Activated T-cell treated with anti-CD3 and anti-CD28 coated beads, Interleukin-2, amount 50 U/mL, for 48 hours (primary cell): Measurements from ENCODE around the gene FBXL3.

Source experiments
- DNase-seq, 2 experiments: peaks; one replicate each; pipeline ENCODE4 v3.0.0-alpha.2; 2020

FBXL3 gene

DNA sequence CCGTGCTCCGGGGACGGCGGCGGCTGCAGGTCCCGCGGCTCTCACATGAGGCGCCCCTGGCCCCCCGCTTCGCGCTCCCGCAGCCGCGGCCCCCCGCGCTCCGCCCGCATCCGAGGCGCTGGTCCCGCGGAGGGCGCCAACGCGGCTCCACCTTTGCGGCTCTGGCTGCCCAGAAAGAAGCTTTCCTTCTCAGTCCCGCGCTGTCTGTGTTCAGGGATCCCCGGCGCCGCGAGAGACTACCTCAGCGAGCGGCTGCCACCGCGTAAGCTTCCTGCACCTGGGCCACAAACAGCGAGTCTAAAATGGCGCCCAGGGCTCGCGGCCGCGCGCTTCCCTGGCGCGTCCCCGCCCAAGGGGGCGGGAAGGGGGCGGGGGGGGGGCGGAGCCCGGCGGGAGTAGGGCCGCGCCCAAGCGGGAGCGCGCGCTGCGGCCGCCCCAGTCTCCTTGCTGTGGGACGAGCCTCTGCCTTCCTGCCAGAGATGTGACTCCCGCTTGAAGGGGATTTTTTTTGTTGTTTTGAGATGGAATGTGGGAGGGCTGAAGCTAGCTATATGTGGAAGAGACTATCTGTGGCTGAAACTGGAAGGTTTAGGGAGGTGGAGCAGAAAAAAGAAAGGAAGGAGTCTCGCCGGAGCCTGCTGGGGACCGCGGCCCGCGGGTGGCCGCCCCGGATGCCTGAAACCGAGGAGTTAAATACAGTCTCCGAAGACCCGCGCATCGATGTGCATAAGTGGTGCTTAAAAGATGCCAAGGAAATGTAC lies at the start of gene FBXL3:
FBXL3 (minus strand) TSS at position 299 of the 761 bp plus-strand sequence. CDS start 5,299 bp downstream, outside the sequence.
- DNase-seq: peak; percentile 86 to 89

DNA sequence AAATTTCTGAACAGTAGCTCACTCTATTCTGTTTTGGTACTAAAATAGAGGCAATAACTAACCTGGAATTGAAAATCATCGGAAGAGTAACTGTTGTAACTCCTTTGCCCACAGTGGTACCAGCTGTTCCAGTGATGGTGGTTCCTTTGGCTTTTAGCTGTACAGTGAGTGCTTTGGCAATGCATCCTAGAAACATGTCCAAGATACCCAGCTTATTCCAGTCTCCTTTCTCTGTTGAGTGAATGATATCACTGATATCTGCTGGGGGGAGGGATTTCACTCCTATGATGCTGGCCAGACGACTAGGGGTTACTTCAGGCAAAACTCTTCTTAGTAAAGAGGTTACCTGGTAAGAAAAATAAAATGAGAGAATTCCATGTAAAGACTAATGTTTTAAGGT lies 40.6 kb upstream of the FBXL3 start:
- no peak for DNase-seq

DNA sequence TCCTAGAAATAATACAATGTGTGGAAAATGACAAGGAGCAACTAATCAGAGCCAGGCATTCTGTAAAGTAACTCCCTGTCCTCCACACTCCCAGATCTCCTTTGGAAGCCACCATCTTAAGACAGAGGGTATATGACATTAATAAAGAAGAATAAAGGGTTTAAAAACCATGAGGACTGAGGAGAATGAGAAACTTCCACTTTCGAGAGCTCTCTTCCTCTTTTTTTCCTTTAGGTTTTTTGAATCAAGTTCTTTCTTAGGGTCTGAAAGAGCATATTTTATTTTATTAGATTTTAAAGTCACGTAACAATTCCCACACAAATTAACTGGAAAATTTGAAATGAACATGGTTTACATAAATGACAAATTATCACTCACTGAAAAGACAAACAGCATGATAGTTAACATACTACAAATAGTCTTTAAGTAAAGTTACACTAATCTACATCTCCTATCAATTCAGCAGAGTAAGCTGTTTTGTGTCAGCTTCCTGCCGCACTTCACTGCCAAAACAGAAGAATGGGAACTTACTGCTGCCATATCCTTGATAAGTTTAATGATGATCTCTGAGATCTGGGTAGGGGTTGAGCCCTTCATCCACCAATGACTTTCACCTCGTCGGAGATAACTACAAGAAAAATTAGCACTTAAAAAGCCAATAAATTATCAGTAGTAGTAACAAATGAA lies 38.6 kb upstream of the FBXL3 start:
- no peak for DNase-seq

DNA sequence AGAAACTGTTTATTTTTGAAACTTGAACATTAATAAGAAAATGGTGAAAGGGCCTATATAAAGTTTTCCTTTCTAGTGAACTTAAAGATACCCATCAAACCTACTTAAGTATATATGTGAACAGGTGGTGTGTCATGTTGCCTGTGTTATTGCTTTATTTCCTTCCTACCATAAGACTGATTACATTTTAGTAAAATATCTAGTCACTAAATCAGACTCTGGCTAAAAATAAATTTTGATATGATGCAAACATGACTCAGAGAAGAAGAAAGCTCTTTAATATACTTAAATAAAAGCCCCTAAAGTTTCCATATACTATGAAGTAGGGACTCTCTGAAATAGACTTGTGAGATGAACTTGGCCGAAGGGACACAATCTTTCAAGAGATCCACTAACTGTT lies 35.1 kb upstream of the FBXL3 start:
- no peak for DNase-seq

GRCh38 chr13:77061362-77061761 lies 34.4 kb upstream of the FBXL3 start:
- DNase-seq: no peak

- DNase-seq: no peak
Measured at GRCh38 chr13:77056886-77057285, 29.9 kb upstream of the FBXL3 start.

DNA sequence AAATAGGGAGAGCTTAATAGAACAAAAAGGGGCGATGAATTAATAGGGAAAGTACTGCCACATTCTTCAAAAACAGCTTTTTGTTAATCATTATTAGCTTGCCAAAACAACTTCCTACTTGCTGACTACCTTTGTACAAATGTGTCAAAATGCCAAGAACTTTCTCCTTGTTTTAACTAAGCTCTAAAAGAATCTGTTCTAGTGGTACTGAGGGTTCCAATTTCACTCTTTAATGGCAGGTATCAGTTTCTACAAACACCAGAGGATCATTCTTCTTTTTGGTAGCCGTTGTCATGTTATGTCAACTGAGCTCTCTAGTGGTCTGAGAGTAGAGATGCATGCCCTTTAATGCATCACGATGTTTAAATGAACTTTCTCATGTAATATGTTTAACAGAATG lies 29.4 kb upstream of the FBXL3 start:
- no peak for DNase-seq

GRCh38 chr13:77055158-77055557 lies 28.2 kb upstream of the FBXL3 start:
- no peak for DNase-seq

GRCh38 chr13:77053192-77053591 lies 26.2 kb upstream of the FBXL3 start:
- DNase-seq: no peak

- no peak for DNase-seq
Measured at GRCh38 chr13:77048681-77049080, 21.7 kb upstream of the FBXL3 start.

GRCh38 chr13:77047649-77048343 lies 20.8 kb upstream of the FBXL3 start:
- no peak for DNase-seq

GRCh38 chr13:77042566-77043177 lies 15.7 kb upstream of the FBXL3 start:
- DNase-seq: no peak

- DNase-seq: no peak
Measured at GRCh38 chr13:77040835-77041234, 13.9 kb upstream of the FBXL3 start.

DNA sequence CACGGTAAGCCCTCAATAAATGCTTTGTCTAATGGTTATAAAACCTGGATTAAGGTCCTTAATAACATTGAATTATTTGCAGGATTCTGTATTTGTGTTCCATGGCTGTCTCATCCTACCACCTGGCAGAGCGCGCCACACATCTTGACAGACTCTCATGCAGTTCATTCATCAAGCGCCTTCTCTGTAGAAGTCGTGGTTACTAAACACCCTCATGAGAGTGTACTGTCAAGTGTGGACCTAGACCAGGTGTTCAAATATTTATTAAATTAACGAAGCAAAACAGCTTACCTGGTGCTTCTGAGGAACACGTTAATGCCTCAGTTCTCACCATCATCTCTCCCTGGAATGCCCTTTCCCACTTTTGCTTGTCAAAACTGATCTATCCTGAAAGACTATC lies 13.1 kb upstream of the FBXL3 start:
- DNase-seq: no peak

- no peak for DNase-seq
Measured at GRCh38 chr13:77038907-77039480, 12.0 kb upstream of the FBXL3 start.

GRCh38 chr13:77036279-77036678 lies 9.3 kb upstream of the FBXL3 start:
- no peak for DNase-seq

GRCh38 chr13:77034881-77035280 lies 7.9 kb upstream of the FBXL3 start:
- no peak for DNase-seq

GRCh38 chr13:77033717-77034302 lies 6.9 kb upstream of the FBXL3 start:
- no peak for DNase-seq

GRCh38 chr13:77031656-77032243 lies 4.8 kb upstream of the FBXL3 start:
- DNase-seq: no peak

- no peak for DNase-seq
Measured at GRCh38 chr13:77029436-77029835, 2.5 kb upstream of the FBXL3 start.

DNA sequence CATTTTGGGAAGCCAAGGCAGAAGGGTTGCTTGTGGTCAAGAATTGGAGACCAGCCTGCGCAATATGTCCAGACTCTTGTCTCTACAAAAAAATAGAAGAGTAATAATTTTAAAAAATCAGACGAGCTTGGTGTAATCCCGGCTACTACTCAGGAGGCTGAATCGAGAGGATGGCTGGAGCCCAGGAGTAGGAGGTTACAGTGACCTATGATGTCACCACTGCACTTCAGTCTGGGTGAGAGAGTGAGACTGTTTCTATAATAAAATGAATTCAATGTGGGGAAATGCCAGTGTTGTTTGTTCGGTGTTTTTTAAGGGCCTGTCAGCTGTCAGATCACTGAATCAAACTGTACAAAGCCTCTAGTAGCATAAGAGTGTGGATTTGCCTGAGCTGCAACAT lies 1.2 kb upstream of the FBXL3 start:
- DNase-seq: no peak

DNA sequence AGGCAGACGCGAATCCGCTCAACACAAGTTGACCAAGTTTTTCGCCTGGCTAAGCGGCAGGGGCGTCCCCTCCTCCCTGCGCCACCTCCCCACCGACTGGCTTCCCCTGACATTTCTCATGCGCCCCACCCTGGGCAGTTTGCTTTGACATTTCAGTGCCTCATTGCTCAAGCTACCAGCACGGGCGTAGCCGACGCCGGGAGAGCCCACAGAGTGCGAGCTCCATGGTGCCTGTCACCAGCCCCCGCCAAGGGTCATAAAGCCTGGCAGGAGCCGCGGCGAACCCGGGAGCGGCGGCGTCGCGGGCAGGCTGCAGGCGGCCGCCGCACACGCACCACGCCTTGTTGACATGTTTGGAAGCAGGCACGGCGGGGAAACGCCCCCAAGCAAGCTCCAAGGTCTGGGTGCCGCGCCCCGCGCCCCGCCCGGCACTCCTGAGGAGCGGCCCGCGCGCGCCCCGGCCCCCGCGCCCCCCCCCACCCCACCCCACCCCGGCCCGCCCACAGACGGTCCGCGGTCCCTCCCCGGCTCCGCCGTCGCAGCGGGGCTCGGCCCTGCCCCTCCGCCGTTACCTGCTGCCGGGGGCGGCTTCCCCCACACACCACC lies 601 bp downstream of the FBXL3 start:
- peak; percentile 80 to 83 for DNase-seq
